ENCODE data around the gene SCARF2.
"Not testable (repeated sequence)": the region's sequence is repeated elsewhere in the genome, so short reads cannot be mapped to it uniquely, and the experiment has no call there.

The SCARF2 gene

DNA sequence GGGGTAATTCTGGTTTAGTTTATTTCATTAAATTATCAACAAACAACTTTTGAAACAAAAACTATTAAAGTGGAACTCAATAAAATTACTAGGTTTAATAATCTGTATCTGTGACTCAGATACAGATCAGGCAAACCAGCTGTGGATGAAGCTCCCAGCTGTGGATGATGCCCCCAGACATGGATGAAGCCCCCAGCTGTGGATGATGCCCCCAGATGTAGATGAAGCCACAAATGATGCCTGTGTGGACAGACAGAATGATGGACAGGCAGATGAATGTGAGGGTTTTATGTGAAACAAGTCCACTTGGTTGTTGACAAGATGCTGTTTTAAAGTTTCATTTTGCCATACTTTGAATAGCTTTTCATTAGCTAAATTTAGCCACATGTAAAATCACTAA, 49.4 kb downstream of the SCARF2 start:
- DNase-seq, result no peak

- DNase-seq, result no peak
These were observed 50.7 kb downstream of the SCARF2 start for GRCh38 chr22:20386972-20387371.

- no peak for DNase-seq
These were observed 51.3 kb downstream of the SCARF2 start for GRCh38 chr22:20386336-20386735.

DNA sequence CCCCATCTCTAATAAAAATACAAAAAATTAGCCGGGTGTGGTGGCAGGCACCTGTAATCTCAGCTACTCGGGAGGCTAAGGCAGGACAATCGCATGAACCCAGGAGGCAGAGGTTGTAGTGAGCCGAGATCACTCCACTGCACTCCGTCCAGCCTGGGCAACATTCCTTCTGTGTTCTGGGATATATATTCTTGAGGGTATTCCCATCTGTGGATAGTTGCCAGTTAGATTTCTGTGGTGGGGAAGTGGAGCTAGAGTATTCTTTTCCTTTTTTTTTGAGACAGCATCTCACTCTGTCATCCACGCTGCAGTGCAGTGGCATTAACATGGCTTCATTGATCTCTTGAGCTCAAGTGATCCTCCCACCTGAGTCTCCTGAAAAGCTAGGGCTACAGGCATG, 52.8 kb downstream of the SCARF2 start:
- DNase-seq, result no peak

DNA sequence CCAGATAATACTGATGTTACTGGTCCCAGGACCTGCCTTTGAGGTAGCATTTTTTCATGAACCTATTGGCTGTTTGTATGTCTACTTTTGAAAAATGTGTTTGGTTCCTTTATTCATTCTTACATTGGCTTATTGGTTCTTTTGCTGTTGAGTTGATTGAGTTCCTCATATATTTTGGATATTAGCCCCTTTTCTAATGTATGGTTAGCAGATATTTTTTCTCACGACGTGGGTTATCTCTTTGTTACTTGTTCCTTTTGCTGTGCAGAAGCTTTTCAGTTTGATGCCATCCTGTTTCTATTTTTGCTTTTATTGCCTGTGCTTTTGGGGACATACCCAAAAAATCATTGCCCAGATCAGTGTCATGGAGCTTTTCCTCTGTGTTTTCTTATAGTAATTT, 53.5 kb downstream of the SCARF2 start:
- DNase-seq, result no peak

DNA sequence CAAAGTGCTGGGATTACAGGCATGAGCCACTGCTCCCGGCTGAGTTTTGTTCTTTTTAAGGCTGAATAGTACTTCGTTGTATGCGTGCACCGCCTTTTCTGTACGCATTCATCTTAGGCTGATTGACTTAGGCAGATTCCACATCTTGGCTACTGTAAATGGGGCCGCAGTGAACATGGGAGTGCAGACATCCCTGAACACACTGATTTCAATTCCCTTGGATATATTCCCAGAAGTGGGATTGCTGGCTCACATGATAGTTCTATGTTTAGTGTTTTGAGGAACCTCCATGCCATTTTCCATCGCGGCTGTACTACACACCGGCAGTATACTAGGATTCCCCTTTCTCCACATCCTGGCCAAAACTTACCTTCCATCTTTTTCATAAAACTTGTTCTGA, 54.1 kb downstream of the SCARF2 start:
- DNase-seq, result no peak

GRCh38 chr22:20380486-20380885, 57.1 kb downstream of the SCARF2 start:
- DNase-seq, result no peak

DNA sequence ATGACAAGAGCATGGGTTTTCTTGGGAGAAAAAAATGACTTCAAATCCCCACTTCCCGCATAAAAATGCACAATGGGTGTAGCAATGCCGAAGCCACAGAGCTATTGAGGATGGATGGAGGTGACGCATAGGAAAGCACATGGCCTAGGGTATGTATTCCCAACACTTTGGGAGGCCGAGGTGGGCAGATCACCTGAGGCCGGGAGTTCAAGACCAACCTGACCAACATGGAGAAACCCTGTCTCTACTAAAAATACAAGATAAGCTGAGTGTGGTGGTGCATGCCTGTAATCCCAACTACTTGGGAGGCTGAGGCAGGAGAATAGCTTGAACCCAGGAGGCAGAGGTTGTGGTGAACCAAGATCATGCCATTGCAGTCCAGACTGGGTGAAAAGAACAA, 58.9 kb downstream of the SCARF2 start:
- not testable (repeated sequence) for DNase-seq

GRCh38 chr22:20378110-20378509, 59.5 kb downstream of the SCARF2 start:
- no peak for DNase-seq

- DNase-seq, result not testable (repeated sequence)
These were observed 60.6 kb downstream of the SCARF2 start for GRCh38 chr22:20376983-20377382.

DNA sequence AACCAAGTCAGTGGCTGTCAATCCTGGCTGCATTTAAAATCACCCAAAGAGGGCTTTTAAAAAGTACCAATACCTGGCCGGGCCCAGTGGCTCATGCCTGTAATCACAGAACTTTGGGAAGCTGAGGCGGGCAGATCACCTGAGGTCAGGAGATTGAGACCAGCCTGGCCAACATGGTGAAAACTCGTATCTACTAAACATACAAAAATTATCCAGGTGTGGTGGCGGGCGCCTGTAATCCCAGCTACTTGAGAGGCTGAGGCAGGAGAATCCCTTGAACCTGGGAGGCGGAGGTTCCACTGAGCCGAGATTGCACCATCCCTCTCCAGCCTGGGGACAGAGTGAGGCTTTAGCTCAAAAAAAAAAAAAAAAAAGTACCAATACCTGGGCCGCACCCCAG, 61.3 kb downstream of the SCARF2 start:
- DNase-seq, result not testable (repeated sequence)
